HG02571 (cell line): ENCODE measurements around the gene CLPSL2.

Experiments used
- ATAC-seq: cut with Tn5 transposase; IDR thresholded peaks from one replicate; pipeline ENCODE4 v1.9.1; 2021; ENCODE audit warnings: mild to moderate bottlenecking, moderate library complexity; ENCODE audit not compliant: unreplicated experiment

The CLPSL2 gene

GRCh38 chr6:35745509-35745908, 30.9 kb upstream of the CLPSL2 start:
- ATAC-seq: no peak

GRCh38 chr6:35746516-35746915, 29.9 kb upstream of the CLPSL2 start:
- ATAC-seq: no peak

- no peak for ATAC-seq
Observed at GRCh38 chr6:35747877-35748276, 28.5 kb upstream of the CLPSL2 start.

GRCh38 chr6:35750557-35750956, 25.8 kb upstream of the CLPSL2 start:
- ATAC-seq: no peak

GRCh38 chr6:35751594-35751993, 24.8 kb upstream of the CLPSL2 start:
- ATAC-seq: no peak

GRCh38 chr6:35752330-35752729, 24.1 kb upstream of the CLPSL2 start:
- ATAC-seq: no peak

GRCh38 chr6:35754452-35755277, 21.7 kb upstream of the CLPSL2 start:
- no peak for ATAC-seq

- no peak for ATAC-seq
Observed at GRCh38 chr6:35755278-35755924, 21.0 kb upstream of the CLPSL2 start.

GRCh38 chr6:35757456-35758123, 18.8 kb upstream of the CLPSL2 start:
- no peak for ATAC-seq

- ATAC-seq: no peak
Observed at GRCh38 chr6:35759426-35759825, 17.0 kb upstream of the CLPSL2 start.

- ATAC-seq: no peak
Observed at GRCh38 chr6:35765739-35766138, 10.7 kb upstream of the CLPSL2 start.

GRCh38 chr6:35769211-35769610, 7.2 kb upstream of the CLPSL2 start:
- no peak for ATAC-seq

GRCh38 chr6:35771343-35771627, 5.1 kb upstream of the CLPSL2 start:
- ATAC-seq: no peak

GRCh38 chr6:35774116-35774794, 2.1 kb upstream of the CLPSL2 start:
- no peak for ATAC-seq

GRCh38 chr6:35775031-35775430, 1.4 kb upstream of the CLPSL2 start:
- no peak for ATAC-seq

GRCh38 chr6:35777356-35778102, 1.1 kb downstream of the CLPSL2 start:
- no peak for ATAC-seq

GRCh38 chr6:35778437-35778836, 2.0 kb downstream of the CLPSL2 start:
- no peak for ATAC-seq

GRCh38 chr6:35780719-35781118, 4.3 kb downstream of the CLPSL2 start, which contains the start of gene CLPSL1:
TSS of gene CLPSL1 (plus strand) at chr6:35781019. CDS start at chr6:35781111, 92 bp downstream.
- ATAC-seq: no peak

- no peak for ATAC-seq
Observed at GRCh38 chr6:35781290-35781689, 4.9 kb downstream of the CLPSL2 start.

- no peak for ATAC-seq
Observed at GRCh38 chr6:35782424-35782823, 6.0 kb downstream of the CLPSL2 start.

- ATAC-seq: no peak
Observed at GRCh38 chr6:35784200-35784599, 7.8 kb downstream of the CLPSL2 start.
